K562 (cell line): ENCODE measurements around the gene SLC25A33. TPM values are rescaled to one million over a fixed set of nuclear protein-coding genes. Genes with fewer than 3 reads are reported as not detected.

ENCODE experiments used
- GABPA ChIP-seq: fragments of 200-800 bp; sonication (Bioruptor generic); conservative IDR thresholded peaks from 2 replicates; pipeline ENCODE4 v1.6.1; 2016; ENCODE audit warnings: low read depth, missing genetic modification characterization, missing compliant biosample characterization
- IFI16 ChIP-seq: fragments of 250-450 bp; sonication (Bioruptor Pico); IDR thresholded peaks from 2 replicates; pipeline ENCODE4 v2.1.2; 2022; ENCODE audit warnings: mild to moderate bottlenecking, inconsistent platforms
- MAFG ChIP-seq: fragments of 450-650 bp; conservative IDR thresholded peaks from 2 replicates; pipeline ENCODE4 v1.6.1; 2016; ENCODE audit warnings: missing genetic modification characterization, missing compliant biosample characterization
- NR2C2 ChIP-seq, 2 experiments: fragments of 200-800 bp in 1 of 2; sonication (Bioruptor generic) in 1 of 2; sonication (generic) in 1 of 2; formaldehyde crosslinking in 1 of 2; IDR thresholded peaks; 2 replicates each; pipeline versions ENCODE4 v1.6.1 to v1.8.0; 2016 to 2022; ENCODE audit warnings: mild to moderate bottlenecking in 1 of 2, missing compliant biosample characterization in 1 of 2, missing genetic modification characterization in 1 of 2, missing genetic modification reagents in 1 of 2
- POLR2G ChIP-seq: fragments of 200-400 bp; formaldehyde crosslinking; IDR thresholded peaks from 2 replicates; pipeline ENCODE4 v1.6.1; 2017; ENCODE audit warnings: low read depth, mild to moderate bottlenecking, antibody characterized with exemption, low read length, moderate library complexity
- PTRF ChIP-seq: fragments of 450-650 bp; IDR thresholded peaks from 2 replicates; pipeline ENCODE4 v1.6.1; 2016; ENCODE audit warnings: mild to moderate bottlenecking, missing genetic modification characterization, missing compliant biosample characterization
- ZC3H4 ChIP-seq: sonication (generic); formaldehyde crosslinking; IDR thresholded peaks from 2 replicates; pipeline ENCODE4 v1.9.0; 2021; ENCODE audit warnings: missing genetic modification reagents, borderline replicate concordance
- polyA plus RNA-seq, 8 experiments: library from polyadenylated mRNA; depleted of rRNA in 4 of 8; stranded (reverse) in 5 of 8; unstranded in 3 of 8; fragments of >200 nt; fragmentation: Nextera tagmentation in 2 of 8; fragmentation: Illumina TruSeq in 1 of 8; extraction: Ambion mirVana in 2 of 8; extraction: Trizol in 1 of 8; gene quantifications; 2 replicates each; pipeline versions ENCODE4 v1.2.1 to v1.2.3, GENCODE V29; 2011 to 2014; ENCODE audit warnings: inconsistent platforms in 1 of 8, missing spikeins in 1 of 8
- total RNA-seq, 7 experiments: library from RNA; depleted of rRNA in 6 of 7; stranded (reverse); fragments of >200 nt in 6 of 7; fragmentation: Illumina TruSeq in 2 of 7; extraction: Trizol in 2 of 7; gene quantifications; 2 replicates each; pipeline versions ENCODE4 v1.2.1 to v1.2.3, GENCODE V29; 2011 to 2021; ENCODE audit warnings: low replicate concordance in 1 of 7
- TF ChIP-seq, protein P1 (sequence below), 2 experiments: fragments of 450-650 bp; formaldehyde crosslinking in 1 of 2; IDR thresholded peaks; 2 replicates each; pipeline versions ENCODE4 v1.4.0 to v1.6.1; 2014 to 2020; ENCODE audit warnings: mild to moderate bottlenecking in 2 of 2, borderline replicate concordance in 1 of 2, low read depth in 1 of 2
- TF ChIP-seq, protein P2 (sequence below): fragments of 250-450 bp; sonication (Bioruptor Pico); IDR thresholded peaks from 2 replicates; pipeline ENCODE4 v1.5.0; 2021
- TF ChIP-seq, protein P3 (sequence below): fragments of 200-800 bp; sonication (Bioruptor generic); IDR thresholded peaks from 2 replicates; pipeline ENCODE4 v1.6.1; 2017; ENCODE audit warnings: missing genetic modification characterization, missing compliant biosample characterization
- TF ChIP-seq, protein P4 (sequence below): sonication (generic); formaldehyde crosslinking; IDR thresholded peaks from 2 replicates; pipeline ENCODE4 v1.8.1; 2022; ENCODE audit warnings: missing genetic modification reagents

Gene SLC25A33
- total and polyA plus RNA-seq, 9 of the 15 experiments (the other 6 are each of a cell fraction or from before 2014, with no cell fraction given): 3.2 to 23.5 (median 17.5) TPM

- TF ChIP-seq, protein P1, sequence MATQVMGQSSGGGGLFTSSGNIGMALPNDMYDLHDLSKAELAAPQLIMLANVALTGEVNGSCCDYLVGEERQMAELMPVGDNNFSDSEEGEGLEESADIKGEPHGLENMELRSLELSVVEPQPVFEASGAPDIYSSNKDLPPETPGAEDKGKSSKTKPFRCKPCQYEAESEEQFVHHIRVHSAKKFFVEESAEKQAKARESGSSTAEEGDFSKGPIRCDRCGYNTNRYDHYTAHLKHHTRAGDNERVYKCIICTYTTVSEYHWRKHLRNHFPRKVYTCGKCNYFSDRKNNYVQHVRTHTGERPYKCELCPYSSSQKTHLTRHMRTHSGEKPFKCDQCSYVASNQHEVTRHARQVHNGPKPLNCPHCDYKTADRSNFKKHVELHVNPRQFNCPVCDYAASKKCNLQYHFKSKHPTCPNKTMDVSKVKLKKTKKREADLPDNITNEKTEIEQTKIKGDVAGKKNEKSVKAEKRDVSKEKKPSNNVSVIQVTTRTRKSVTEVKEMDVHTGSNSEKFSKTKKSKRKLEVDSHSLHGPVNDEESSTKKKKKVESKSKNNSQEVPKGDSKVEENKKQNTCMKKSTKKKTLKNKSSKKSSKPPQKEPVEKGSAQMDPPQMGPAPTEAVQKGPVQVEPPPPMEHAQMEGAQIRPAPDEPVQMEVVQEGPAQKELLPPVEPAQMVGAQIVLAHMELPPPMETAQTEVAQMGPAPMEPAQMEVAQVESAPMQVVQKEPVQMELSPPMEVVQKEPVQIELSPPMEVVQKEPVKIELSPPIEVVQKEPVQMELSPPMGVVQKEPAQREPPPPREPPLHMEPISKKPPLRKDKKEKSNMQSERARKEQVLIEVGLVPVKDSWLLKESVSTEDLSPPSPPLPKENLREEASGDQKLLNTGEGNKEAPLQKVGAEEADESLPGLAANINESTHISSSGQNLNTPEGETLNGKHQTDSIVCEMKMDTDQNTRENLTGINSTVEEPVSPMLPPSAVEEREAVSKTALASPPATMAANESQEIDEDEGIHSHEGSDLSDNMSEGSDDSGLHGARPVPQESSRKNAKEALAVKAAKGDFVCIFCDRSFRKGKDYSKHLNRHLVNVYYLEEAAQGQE (IDR thresholded peaks at IDR 0.05; ENCODE audit: borderline replicate concordance): peak; percentile 60; the same call in 1 of the 2 replicates
- TF ChIP-seq, protein P1 (CRISPR knock-in tag; IDR thresholded peaks at IDR 0.05; ENCODE audit: low read depth): no peak
- TF ChIP-seq MAFG (tag): no peak
- no peak for TF ChIP-seq NR2C2 (CRISPR knock-in tag; IDR thresholded peaks at IDR 0.05)
- no peak for TF ChIP-seq NR2C2 (tag; IDR thresholded peaks at IDR 0.05)
- no peak for TF ChIP-seq GABPA (tag)
- TF ChIP-seq PTRF (tag): 0 out of 2 replicates have a peak, but pooled peaks have one; percentile 44
- TF ChIP-seq POLR2G: peak; percentile 75
- TF ChIP-seq, protein P2, sequence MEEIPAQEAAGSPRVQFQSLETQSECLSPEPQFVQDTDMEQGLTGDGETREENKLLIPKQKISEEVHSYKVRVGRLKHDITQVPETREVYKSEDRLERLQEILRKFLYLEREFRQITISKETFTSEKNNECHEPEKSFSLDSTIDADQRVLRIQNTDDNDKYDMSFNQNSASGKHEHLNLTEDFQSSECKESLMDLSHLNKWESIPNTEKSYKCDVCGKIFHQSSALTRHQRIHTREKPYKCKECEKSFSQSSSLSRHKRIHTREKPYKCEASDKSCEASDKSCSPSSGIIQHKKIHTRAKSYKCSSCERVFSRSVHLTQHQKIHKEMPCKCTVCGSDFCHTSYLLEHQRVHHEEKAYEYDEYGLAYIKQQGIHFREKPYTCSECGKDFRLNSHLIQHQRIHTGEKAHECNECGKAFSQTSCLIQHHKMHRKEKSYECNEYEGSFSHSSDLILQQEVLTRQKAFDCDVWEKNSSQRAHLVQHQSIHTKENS (CRISPR knock-in tag): no peak
- TF ChIP-seq ZC3H4: no peak
- TF ChIP-seq, protein P3, sequence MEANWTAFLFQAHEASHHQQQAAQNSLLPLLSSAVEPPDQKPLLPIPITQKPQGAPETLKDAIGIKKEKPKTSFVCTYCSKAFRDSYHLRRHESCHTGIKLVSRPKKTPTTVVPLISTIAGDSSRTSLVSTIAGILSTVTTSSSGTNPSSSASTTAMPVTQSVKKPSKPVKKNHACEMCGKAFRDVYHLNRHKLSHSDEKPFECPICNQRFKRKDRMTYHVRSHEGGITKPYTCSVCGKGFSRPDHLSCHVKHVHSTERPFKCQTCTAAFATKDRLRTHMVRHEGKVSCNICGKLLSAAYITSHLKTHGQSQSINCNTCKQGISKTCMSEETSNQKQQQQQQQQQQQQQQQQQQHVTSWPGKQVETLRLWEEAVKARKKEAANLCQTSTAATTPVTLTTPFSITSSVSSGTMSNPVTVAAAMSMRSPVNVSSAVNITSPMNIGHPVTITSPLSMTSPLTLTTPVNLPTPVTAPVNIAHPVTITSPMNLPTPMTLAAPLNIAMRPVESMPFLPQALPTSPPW (CRISPR knock-in tag): peak; percentile 28; the same call in 1 of the 2 replicates
- TF ChIP-seq, protein P4, sequence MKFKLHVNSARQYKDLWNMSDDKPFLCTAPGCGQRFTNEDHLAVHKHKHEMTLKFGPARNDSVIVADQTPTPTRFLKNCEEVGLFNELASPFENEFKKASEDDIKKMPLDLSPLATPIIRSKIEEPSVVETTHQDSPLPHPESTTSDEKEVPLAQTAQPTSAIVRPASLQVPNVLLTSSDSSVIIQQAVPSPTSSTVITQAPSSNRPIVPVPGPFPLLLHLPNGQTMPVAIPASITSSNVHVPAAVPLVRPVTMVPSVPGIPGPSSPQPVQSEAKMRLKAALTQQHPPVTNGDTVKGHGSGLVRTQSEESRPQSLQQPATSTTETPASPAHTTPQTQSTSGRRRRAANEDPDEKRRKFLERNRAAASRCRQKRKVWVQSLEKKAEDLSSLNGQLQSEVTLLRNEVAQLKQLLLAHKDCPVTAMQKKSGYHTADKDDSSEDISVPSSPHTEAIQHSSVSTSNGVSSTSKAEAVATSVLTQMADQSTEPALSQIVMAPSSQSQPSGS: no peak
- no peak for TF ChIP-seq IFI16 (CRISPR knock-in tag)
Measured at GRCh38 chr1:9615316-9616063, 76.2 kb downstream of the SLC25A33 start (continued).
